NCI-H1930 (cell line): ENCODE results near the gene MAPKBP1.
"Not testable (repeated sequence)": the region's sequence is repeated elsewhere in the genome, so short reads cannot be mapped to it uniquely, and the experiment has no call there.

Source experiments
- DNase-seq, 2 experiments: peaks; one replicate each; lab custom pipeline; 2025; lab: John Stamatoyannopoulos, UW

Gene MAPKBP1

GRCh38 chr15:41774062-41774881 is at the start of gene MAPKBP1:
Gene MAPKBP1 (plus strand): TSS chr15:41774484. CDS start chr15:41775276, 792 bp downstream.
- DNase-seq = peak; percentile 78 to 89

GRCh38 chr15:41727143-41727542 is 47.1 kb upstream of the MAPKBP1 start:
- no peak for DNase-seq

- not testable (repeated sequence) for DNase-seq
Observed at GRCh38 chr15:41728061-41728460, 46.2 kb upstream of the MAPKBP1 start.

- no peak for DNase-seq
Observed at GRCh38 chr15:41730543-41730942, 43.7 kb upstream of the MAPKBP1 start.

GRCh38 chr15:41732483-41732882 is 41.8 kb upstream of the MAPKBP1 start:
- DNase-seq = no peak

GRCh38 chr15:41734079-41734478 is 40.2 kb upstream of the MAPKBP1 start:
- DNase-seq = no peak

GRCh38 chr15:41735046-41735445 is 39.2 kb upstream of the MAPKBP1 start:
- DNase-seq = no peak

GRCh38 chr15:41735492-41735891 is 38.8 kb upstream of the MAPKBP1 start:
- DNase-seq = not testable (repeated sequence)

- no peak for DNase-seq
Observed at GRCh38 chr15:41746802-41747201, 27.5 kb upstream of the MAPKBP1 start.

GRCh38 chr15:41756198-41756597 is 18.1 kb upstream of the MAPKBP1 start:
- DNase-seq = no peak

GRCh38 chr15:41772720-41773331 is 1.5 kb upstream of the MAPKBP1 start:
- DNase-seq = peak in 1 of 2 experiments; percentile 6

- no peak for DNase-seq
Observed at GRCh38 chr15:41773332-41773728, 954 bp upstream of the MAPKBP1 start.

- no peak for DNase-seq
Observed at GRCh38 chr15:41773729-41774061, 589 bp upstream of the MAPKBP1 start.

GRCh38 chr15:41774882-41775417 is 666 bp downstream of the MAPKBP1 start:
- DNase-seq = no peak

GRCh38 chr15:41775651-41776050 is 1.4 kb downstream of the MAPKBP1 start:
- DNase-seq = no peak

GRCh38 chr15:41777421-41777973 is 3.2 kb downstream of the MAPKBP1 start:
- no peak for DNase-seq

- DNase-seq = no peak
Observed at GRCh38 chr15:41778521-41778920, 4.2 kb downstream of the MAPKBP1 start.

- DNase-seq = no peak
Observed at GRCh38 chr15:41779662-41780157, 5.4 kb downstream of the MAPKBP1 start.

- no peak for DNase-seq
Observed at GRCh38 chr15:41780266-41780665, 6.0 kb downstream of the MAPKBP1 start.

GRCh38 chr15:41780727-41781126 is 6.4 kb downstream of the MAPKBP1 start:
- no peak for DNase-seq

- DNase-seq = no peak
Observed at GRCh38 chr15:41782371-41783282, 8.3 kb downstream of the MAPKBP1 start.

GRCh38 chr15:41783296-41783695 is 9.0 kb downstream of the MAPKBP1 start:
- no peak for DNase-seq
